COLO829 (cell line): ENCODE data around the gene MAPT.
"Not testable (repeated sequence)": the region's sequence is repeated elsewhere in the genome, so short reads cannot be mapped to it uniquely, and the experiment has no call there.

Experiments used
- DNase-seq: peaks from one replicate; pipeline ENCODE4 v3.0.0; 2012; ENCODE audit warnings: low spot score

Gene MAPT

GRCh38 chr17:45929344-45929743 is 35.0 kb downstream of the MAPT start:
- DNase-seq: no peak

- no peak for DNase-seq
Measured at GRCh38 chr17:45930420-45930951, 36.1 kb downstream of the MAPT start.

DNA sequence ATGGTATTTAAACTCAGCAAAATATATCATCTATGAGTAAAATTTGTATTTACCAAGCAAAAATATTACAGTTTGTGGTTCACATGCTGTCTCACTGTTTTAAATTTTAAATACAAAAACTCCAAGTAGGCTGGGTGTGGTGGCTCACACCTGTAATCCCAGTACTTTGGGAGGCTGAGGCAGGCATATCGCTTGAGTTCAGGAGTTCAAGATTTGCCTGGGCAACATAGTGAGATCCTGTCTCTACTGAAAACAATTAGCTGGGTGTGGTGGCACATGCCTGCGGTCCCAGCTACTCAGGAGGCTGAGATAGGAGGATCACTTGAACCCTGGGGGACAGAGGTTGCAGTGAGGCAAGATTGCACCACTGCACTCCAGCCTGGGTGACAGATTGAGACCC is 37.3 kb downstream of the MAPT start:
- no peak for DNase-seq

- DNase-seq: no peak
Measured at GRCh38 chr17:45934044-45934979, 40.0 kb downstream of the MAPT start.

- no peak for DNase-seq
Measured at GRCh38 chr17:45935197-45935709, 40.9 kb downstream of the MAPT start.

DNA sequence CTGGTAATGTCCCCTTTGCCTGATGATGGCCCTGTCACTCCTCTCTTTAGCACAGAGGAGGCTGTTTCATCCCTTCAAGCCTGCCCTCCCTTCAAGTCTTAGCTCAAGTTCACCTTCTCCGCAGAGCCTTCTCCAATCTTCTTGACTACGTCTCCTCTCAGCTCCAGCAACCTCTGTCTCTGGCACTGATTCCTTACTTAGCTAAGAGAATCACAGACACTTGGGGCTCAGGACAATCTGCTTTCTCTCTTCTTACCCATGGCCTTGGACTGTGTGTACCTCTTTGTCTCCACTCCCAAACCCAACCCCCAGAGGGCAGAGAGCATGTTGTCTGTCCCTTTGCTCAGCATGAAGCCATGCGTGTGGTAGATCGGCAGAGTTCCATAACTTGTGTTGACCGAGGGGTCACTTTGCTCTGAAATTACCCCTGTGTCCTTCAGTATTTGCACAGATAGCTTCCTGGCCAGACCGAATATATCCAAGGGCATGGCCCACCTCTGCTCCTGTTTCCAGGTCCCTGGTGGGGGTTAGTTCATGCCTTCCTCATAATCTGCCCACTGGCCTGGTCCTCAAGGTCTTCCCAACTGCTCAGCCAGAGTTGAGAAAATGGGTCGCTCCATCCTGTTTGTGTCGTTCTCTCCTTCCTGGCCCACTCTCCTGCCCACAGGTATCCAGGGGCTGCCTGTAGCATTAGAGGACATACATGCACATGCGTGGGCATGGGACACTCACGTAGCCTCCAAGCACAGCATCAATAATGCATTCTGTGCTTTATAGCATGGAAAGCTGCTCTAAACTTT is 41.6 kb downstream of the MAPT start:
- DNase-seq: no peak

GRCh38 chr17:45936610-45937009 is 42.3 kb downstream of the MAPT start:
- DNase-seq: no peak

GRCh38 chr17:45937186-45937585 is 42.8 kb downstream of the MAPT start:
- not testable (repeated sequence) for DNase-seq

DNA sequence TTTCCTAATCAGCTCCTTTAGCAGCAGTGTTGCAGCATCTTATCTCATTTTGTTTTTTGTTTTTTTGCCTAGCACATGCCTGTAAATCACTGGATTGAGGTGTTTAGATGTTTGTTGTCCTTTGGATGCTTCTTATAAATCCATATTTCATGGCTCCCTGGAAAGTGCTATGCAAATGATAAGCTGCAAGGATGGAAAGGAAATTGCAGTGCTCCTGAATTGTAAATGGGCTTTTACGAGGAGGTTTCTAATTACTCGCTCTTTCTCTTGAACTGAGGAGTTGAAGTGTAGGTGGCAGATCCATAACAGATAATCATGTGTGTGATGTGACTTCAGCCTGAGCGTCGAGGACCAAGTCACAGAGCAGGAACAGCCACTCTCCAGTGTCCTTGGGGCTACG is 45.0 kb downstream of the MAPT start:
- DNase-seq: no peak

DNA sequence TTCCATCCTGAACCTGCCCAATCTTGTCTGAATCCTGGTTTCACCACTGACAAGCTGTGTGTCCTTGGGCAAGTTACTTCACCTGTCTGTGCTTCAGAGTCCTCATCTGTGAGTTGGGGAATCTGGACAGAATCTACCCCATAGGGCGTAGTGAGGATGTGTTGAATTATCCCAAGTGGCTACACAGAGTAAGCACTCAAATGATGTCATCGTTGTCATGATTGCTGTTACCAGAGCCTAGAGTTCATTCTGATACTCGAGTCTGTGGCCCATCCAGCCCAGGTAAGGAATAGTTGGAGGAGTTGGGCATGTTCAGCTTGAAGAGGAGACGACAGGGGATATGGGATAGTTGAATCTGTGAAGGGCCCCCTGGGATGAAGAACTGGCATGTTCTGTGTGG is 45.9 kb downstream of the MAPT start:
- no peak for DNase-seq

GRCh38 chr17:45940826-45941225 is 46.5 kb downstream of the MAPT start:
- DNase-seq: no peak

DNA sequence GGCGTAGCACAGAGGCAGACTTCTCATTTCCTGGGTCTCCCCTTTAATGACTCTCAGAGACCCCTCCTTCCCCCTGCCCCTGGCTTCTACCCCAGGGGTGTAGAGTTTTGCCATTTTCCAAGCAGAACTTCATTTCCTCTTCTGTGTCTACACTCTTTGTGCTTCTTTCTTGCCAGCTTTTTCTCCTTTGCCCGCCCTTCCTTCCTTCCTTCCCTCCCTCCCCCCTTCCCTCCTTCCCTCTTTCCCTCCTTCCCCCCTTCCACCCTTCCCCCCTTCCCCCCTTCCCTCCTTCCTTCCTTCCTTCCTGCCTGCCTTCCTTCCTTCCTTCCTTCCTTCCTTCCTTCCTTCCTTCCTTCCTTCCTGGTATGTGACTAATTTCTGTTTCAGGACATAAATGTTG is 47.0 kb downstream of the MAPT start:
- no peak for DNase-seq

DNA sequence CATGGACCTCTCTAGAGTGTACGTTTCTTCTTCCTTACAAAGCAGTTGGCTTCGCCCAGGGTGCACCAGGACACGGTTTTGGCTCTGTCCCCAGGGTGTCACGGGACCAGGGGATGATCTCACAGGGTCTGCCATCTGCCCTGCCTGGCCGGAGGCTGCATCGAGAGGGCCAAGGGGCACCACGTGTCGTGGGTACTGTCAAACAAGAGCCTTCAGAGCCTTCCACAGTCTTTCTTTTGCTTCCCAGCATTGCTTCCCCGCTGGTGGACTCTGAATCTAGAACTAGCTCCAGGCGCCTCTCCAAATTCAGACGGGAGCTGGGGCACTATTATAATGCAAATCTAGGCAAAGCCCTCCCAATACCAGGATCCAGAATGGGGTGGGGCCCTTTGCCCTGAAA is 47.9 kb downstream of the MAPT start:
- DNase-seq: peak; percentile 45

GRCh38 chr17:45946841-45947256 is 52.5 kb downstream of the MAPT start:
- DNase-seq: peak; percentile 34

GRCh38 chr17:45948498-45948880 is 54.1 kb downstream of the MAPT start:
- no peak for DNase-seq

DNA sequence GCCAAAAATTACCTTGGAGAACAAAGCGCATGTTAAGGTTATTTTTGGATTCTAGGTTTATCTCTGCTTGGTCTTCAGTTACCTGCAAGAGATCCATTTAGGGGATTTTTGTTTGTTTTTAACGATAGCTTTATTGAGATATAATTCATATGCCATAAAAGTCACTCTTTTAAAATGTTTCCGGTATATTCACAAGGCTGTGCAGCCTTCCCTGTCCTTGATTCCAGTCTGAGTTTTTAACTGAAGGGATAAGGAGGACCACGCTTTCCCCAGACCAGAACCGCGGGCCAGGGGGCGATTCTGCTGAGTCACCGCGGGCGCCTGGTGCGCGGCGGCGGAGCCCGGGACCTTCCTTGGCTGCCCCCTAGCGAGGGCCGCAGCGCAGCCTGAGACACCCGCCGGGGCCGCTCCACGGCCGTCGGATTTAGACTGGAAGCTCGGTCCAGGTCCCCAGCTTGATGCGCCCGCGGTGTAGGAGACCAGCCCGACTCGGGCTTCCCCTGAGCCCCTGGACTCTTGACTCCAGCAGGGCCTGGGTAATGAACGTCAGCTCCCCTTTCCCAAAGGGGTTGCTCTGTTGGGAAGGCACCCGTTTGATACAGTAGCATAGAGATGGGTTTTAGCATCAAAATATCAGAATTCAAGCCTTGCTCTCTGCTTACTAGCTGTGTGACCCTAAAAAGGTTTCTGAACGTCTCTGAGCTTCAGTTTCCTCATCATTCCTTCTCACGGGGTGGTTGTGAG is 54.7 kb downstream of the MAPT start:
- peak; percentile 68 for DNase-seq

DNA sequence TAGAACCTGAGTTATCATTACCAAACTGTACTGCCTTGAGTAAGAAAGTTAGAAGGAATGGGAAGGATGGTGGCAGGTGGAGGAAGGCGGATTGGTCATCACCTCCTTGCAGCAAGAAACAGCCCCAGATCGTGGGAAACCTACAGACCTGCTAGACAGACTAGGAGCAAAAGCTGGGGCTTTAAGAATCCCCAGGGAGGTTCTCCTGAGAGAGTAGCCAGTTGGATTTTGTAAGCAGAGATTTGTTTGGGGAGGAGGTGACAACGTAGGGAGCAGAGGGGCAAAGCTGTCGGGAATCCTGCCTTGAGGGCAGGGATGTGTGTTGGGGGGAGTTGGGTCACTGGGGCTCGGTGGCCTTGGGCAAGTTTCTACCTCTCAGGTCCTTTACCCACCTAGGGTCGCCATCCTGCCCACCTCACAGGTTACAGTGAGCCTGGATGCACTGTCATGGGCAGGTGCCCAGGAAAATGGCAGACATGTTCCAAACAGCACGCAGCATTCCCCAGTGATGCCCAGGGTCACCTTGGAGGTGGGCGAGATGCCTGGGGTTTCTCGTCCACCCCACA is 55.5 kb downstream of the MAPT start:
- DNase-seq: no peak

DNA sequence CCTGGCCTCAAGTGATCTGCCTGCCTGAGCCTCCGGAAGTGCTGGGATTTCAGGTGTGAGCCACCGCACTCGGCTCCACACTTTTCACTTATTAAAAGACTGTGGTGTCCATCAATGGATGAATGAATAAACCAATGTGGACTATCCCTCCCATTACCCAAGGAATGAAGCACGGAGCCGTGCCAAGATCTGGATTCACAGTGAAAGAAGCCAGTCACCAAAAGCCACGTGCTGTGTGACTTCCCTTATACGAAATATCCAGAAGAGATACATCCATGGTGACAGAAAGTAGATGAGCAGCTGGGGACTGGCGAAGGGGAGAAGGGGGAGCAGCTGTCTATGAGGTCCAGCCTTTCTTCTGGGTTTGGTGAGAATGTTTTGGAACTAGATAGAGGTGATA is 56.5 kb downstream of the MAPT start:
- peak; percentile 23 for DNase-seq

- no peak for DNase-seq
Measured at GRCh38 chr17:45951403-45951802, 57.0 kb downstream of the MAPT start.

DNA sequence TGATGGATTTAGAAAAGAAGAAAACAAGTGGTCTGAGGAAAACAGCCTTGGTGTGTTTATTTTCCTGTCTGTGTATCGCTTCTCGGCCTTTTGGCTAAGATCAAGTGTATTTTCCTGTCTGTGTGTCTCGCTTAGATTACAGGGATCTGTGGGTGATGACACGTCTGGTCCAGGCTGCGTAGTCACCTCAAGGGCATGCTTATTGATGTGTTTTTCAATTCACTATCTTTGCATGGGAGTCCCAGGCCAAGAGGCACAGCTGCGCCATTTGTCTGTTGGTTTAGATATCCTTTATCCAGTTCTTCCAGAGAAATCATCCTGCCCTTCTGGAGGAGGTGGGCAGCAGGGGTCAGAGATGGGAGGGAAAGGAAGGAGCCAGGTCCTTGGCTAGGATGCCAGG is 57.6 kb downstream of the MAPT start:
- no peak for DNase-seq

DNA sequence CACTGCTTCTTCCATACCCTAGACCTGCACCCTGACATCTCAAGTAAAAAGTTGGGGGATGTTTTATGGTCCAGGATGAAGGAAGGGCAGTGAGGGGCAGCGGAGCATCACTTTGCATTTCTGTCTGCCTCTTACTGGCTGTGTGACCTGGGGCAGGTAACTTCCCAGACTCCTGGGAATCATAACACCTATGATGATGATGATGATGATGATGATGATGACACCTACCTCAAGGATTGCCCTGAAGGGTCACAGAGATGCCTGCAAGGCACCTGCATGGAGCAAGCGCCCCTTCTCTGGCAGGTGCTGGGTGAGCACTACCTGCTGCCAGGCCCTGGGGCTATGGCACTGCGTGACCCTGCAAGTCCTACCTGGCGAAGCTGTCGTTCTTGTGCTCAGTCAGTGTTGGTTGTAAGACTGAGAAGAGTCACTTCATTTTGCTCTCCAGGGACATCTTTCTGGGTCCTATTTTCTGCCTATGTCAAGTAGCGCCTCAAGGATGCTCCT is 58.5 kb downstream of the MAPT start:
- no peak for DNase-seq
